ENCODE data around the gene MYO3B.

- no peak for TF ChIP-seq CTCF (IDR thresholded peaks at IDR 0.05)
- no peak for TF ChIP-seq POLR2A (IDR thresholded peaks at IDR 0.05)
These were observed 136.9 kb downstream of the MYO3B start for GRCh38 chr2:170314744-170315447.
